ENCODE data around the gene SAMM50. TPM values are rescaled to one million over a fixed set of nuclear protein-coding genes. Genes with fewer than 3 reads are reported as not detected.

SAMM50 gene
- total RNA-seq, 1 donor = 37.6 TPM

DNA sequence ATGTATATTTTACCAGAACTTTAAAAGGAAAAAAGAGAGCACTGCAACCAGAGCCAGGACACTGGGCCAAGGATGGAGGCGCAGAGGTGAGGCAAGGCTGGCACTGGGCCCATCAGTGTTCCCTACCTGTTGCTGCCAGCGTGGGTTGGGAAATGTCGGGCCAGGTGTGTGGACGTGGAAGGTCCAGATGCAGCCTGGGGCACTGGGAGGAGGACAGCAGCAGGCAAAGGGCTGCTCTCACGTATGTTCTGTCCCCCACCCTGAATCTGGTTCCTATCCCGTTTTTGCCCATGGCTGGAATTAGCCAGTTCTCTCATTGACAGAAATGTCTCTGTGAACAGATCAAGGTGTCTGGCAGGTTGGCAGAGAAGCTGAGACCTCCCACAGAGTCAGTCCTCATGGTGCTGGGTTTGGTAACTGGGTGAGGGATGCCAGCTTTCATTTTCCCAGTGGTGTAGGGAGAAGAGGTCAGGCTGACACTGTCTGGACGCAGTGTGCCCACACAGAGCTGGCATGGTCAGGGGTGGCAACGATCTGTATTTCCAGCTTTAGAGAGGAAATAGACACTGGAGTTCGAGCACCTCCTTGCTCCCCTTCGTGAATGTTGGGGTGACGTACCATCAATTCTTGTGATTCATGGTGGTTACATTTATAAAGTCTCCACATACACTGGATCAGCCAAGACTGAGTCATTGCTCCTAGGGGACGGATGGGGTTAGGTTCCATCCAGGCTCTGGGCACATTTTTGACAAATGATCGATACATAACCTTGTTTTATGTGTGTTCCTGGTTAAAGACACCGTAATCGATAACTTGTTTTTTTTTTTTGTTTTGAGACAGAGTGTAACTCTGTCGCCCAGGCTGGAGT lies 35.9 kb upstream of the SAMM50 start:
- TF ChIP-seq CTCF (IDR thresholded peaks at IDR 0.05; ENCODE audit: insufficient read depth, low read depth, low read length) = no peak
- no peak for DNase-seq (ENCODE audit: low read depth)
- H3K4me3 ChIP-seq (ENCODE audit: low read depth, low read length) = no peak overlapping the region

GRCh38 chr22:43921370-43921769 lies 33.9 kb upstream of the SAMM50 start:
- peak; percentile 44 for DNase-seq (ENCODE audit: low read depth)
- no peak overlapping the region for H3K4me3 ChIP-seq (ENCODE audit: low read depth, low read length)

GRCh38 chr22:43922123-43922522 lies 33.1 kb upstream of the SAMM50 start:
- H3K4me3 ChIP-seq (ENCODE audit: low read depth, low read length) = no peak overlapping the region
- TF ChIP-seq CTCF (IDR thresholded peaks at IDR 0.05; ENCODE audit: insufficient read depth, low read depth, low read length) = no peak
- no peak for DNase-seq (ENCODE audit: low read depth)

More at GRCh38 chr22:43921370-43921769, 33.9 kb upstream of the SAMM50 start:
- no peak for TF ChIP-seq CTCF (IDR thresholded peaks at IDR 0.05; ENCODE audit: insufficient read depth, low read depth, low read length)

- H3K4me3 ChIP-seq (ENCODE audit: low read depth, low read length) = peak overlapping the region; percentile 57
- no peak for TF ChIP-seq CTCF (IDR thresholded peaks at IDR 0.05; ENCODE audit: insufficient read depth, low read depth, low read length)
- no peak for DNase-seq (ENCODE audit: low read depth)
These were observed 32.1 kb upstream of the SAMM50 start for GRCh38 chr22:43923191-43923590.

GRCh38 chr22:43923631-43924464 lies 31.4 kb upstream of the SAMM50 start, which contains the start of gene PNPLA3:
Gene PNPLA3, plus strand, starts transcription at chr22:43923805. Its CDS starts 107 bp downstream, at chr22:43923912.
- peak; percentile 88 for DNase-seq (ENCODE audit: low read depth)
- peak within 1 kb of the TSS; percentile 75 for H3K4me3 ChIP-seq (ENCODE audit: low read depth, low read length)

GRCh38 chr22:43924877-43925276 lies 30.4 kb upstream of the SAMM50 start:
- peak overlapping the region; percentile 38 for H3K4me3 ChIP-seq (ENCODE audit: low read depth, low read length)
- DNase-seq (ENCODE audit: low read depth) = no peak
- no peak for TF ChIP-seq CTCF (IDR thresholded peaks at IDR 0.05; ENCODE audit: insufficient read depth, low read depth, low read length)

More at GRCh38 chr22:43923631-43924464, 31.4 kb upstream of the SAMM50 start, which contains the start of gene PNPLA3:
- peak; percentile 31 for TF ChIP-seq CTCF (IDR thresholded peaks at IDR 0.05; ENCODE audit: insufficient read depth, low read depth, low read length)

All from fibroblast of villous mesenchyme (primary cell).